ENCODE measurements around the gene TNK2.
"Not testable (repeated sequence)": the region's sequence is repeated elsewhere in the genome, so short reads cannot be mapped to it uniquely, and the experiment has no call there.

DNA sequence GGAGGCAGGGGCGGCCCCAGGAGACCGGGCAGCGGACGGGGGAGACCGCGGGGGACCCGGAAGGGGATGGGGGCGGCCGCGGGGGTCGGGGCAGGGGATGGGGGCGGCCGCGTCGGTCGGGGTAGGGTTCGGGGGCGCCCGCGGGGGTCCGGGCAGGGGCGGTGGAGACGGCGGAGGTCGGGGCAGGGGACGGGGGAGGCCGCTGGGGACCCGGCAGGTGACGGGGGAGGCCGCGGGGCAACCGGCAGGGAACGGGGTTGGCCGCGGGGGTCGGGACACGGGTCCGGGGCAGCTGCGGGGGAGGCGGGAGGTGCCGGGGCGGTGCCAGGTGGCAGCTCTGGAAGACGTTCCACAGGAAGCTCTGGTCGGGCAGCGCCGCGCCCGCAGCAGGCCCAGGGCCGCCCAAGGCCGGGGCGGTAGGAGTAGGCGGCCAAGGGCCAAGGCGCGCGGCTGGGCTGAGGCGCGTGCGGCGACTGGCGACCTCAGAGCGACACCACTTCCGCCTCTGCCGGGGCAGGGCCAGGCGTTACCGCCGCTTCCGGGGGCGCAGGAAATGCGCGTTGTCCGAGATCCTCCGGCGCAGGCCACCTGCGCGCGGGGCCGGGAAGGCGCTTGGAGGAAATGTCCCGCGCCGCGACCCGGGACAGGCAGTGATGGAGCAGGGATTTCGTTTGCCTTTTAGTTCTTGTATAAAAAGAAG, 45.9 kb upstream of the TNK2 start:
- TF ChIP-seq, protein P1, sequence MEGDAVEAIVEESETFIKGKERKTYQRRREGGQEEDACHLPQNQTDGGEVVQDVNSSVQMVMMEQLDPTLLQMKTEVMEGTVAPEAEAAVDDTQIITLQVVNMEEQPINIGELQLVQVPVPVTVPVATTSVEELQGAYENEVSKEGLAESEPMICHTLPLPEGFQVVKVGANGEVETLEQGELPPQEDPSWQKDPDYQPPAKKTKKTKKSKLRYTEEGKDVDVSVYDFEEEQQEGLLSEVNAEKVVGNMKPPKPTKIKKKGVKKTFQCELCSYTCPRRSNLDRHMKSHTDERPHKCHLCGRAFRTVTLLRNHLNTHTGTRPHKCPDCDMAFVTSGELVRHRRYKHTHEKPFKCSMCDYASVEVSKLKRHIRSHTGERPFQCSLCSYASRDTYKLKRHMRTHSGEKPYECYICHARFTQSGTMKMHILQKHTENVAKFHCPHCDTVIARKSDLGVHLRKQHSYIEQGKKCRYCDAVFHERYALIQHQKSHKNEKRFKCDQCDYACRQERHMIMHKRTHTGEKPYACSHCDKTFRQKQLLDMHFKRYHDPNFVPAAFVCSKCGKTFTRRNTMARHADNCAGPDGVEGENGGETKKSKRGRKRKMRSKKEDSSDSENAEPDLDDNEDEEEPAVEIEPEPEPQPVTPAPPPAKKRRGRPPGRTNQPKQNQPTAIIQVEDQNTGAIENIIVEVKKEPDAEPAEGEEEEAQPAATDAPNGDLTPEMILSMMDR (optimal IDR thresholded peaks at IDR 0.05 in 1 of 3, IDR thresholded peaks at IDR 0.05 in 1 of 3, conservative IDR thresholded peaks at IDR 0.05 in 1 of 3; ENCODE audit: extremely low read depth in 1 of 3, insufficient read depth in 2 of 3, low read length in 3 of 3): not testable (repeated sequence)
- not testable (repeated sequence) for TF ChIP-seq EZH2 (IDR thresholded peaks at IDR 0.05; ENCODE audit: low read length)

Measured in keratinocyte (primary cell).